ENCODE results near the gene CLDN17. TPM values are rescaled to one million over a fixed set of nuclear protein-coding genes. Genes with fewer than 3 reads are reported as not detected.

CLDN17 gene
- total RNA-seq, 1 experiment from 2014 or later: not detected

DNA sequence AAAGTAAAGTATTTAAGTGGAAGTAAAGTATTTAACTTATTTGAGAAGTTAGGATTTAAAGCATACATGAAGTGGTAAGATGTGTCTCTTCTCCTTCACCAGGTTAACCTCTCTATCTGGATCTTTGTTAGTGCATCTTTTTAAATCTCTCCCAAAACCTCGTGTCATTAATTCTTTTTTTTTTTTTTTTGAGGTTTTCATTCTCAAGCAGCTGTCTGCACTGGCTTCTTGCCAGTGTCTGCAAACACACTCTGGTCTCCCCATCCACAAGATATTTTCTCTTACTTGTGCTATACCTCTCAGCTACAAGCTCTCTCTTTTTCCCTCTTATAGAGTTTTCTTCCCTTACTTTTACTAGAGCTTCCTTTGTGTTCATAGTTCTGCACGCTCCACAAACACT lies 49.0 kb downstream of the CLDN17 start:
- no peaks in the 10 kb centered on the region for H3K9me3 ChIP-seq (ENCODE audit: control insufficient read depth, insufficient read depth, low read depth, low read length)
- H3K4me1 ChIP-seq (ENCODE audit: control insufficient read depth, insufficient read depth, low read length): no peaks in the 10 kb centered on the region
- CTCF ChIA-PET: interaction anchor here (0.6 kb wide), 1 partner anchor 29 kb away, joined by 4 read pairs; no protein-coding TSS in a partner anchor
- BruUV-seq (replicated peaks): no TSS peak
- H3K27ac ChIP-seq (ENCODE audit: low read length): no peak overlapping the region
- H3K4me3 ChIP-seq (ENCODE audit: low read depth in 2 of 2, low read length in 2 of 2): no peak overlapping the region
- no peaks in the 10 kb centered on the region for H3K27me3 ChIP-seq (ENCODE audit: control insufficient read depth, insufficient read depth, low read length)
- H3K36me3 ChIP-seq (ENCODE audit: control insufficient read depth, insufficient read depth, low read length): no peaks in the 10 kb centered on the region
- in situ Hi-C loops (cut with HindIII; ENCODE audit: low pct_unique_long_range_greater_than_20kb, low sequenced_read_pairs) (no loop called here), intact Hi-C loops (cut with micrococcal nuclease; ENCODE audit: unreplicated experiment) (no loop called here)
- ATAC-seq (no peak), DNase-seq (ENCODE audit: low read depth, low spot score) (no peak)
- POLR2A ChIA-PET: no interaction called here
- TF ChIP-seq POLR2AphosphoS5 (IDR thresholded peaks at IDR 0.05; ENCODE audit: low read depth, low read length) (no peak), TCF7L2 (IDR thresholded peaks at IDR 0.05; ENCODE audit: low read depth, low read length) (no peak), SIN3A (IDR thresholded peaks at IDR 0.05; ENCODE audit: borderline replicate concordance, insufficient read depth, low read depth, low read length) (no peak)
- TF ChIP-seq, protein P1, sequence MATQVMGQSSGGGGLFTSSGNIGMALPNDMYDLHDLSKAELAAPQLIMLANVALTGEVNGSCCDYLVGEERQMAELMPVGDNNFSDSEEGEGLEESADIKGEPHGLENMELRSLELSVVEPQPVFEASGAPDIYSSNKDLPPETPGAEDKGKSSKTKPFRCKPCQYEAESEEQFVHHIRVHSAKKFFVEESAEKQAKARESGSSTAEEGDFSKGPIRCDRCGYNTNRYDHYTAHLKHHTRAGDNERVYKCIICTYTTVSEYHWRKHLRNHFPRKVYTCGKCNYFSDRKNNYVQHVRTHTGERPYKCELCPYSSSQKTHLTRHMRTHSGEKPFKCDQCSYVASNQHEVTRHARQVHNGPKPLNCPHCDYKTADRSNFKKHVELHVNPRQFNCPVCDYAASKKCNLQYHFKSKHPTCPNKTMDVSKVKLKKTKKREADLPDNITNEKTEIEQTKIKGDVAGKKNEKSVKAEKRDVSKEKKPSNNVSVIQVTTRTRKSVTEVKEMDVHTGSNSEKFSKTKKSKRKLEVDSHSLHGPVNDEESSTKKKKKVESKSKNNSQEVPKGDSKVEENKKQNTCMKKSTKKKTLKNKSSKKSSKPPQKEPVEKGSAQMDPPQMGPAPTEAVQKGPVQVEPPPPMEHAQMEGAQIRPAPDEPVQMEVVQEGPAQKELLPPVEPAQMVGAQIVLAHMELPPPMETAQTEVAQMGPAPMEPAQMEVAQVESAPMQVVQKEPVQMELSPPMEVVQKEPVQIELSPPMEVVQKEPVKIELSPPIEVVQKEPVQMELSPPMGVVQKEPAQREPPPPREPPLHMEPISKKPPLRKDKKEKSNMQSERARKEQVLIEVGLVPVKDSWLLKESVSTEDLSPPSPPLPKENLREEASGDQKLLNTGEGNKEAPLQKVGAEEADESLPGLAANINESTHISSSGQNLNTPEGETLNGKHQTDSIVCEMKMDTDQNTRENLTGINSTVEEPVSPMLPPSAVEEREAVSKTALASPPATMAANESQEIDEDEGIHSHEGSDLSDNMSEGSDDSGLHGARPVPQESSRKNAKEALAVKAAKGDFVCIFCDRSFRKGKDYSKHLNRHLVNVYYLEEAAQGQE (IDR thresholded peaks at IDR 0.05; ENCODE audit: insufficient read depth in 1 of 2, low read depth in 2 of 2, low read length in 1 of 2): no peak
- TF ChIP-seq, protein P2, sequence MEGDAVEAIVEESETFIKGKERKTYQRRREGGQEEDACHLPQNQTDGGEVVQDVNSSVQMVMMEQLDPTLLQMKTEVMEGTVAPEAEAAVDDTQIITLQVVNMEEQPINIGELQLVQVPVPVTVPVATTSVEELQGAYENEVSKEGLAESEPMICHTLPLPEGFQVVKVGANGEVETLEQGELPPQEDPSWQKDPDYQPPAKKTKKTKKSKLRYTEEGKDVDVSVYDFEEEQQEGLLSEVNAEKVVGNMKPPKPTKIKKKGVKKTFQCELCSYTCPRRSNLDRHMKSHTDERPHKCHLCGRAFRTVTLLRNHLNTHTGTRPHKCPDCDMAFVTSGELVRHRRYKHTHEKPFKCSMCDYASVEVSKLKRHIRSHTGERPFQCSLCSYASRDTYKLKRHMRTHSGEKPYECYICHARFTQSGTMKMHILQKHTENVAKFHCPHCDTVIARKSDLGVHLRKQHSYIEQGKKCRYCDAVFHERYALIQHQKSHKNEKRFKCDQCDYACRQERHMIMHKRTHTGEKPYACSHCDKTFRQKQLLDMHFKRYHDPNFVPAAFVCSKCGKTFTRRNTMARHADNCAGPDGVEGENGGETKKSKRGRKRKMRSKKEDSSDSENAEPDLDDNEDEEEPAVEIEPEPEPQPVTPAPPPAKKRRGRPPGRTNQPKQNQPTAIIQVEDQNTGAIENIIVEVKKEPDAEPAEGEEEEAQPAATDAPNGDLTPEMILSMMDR (IDR thresholded peaks at IDR 0.05): no peak

DNA sequence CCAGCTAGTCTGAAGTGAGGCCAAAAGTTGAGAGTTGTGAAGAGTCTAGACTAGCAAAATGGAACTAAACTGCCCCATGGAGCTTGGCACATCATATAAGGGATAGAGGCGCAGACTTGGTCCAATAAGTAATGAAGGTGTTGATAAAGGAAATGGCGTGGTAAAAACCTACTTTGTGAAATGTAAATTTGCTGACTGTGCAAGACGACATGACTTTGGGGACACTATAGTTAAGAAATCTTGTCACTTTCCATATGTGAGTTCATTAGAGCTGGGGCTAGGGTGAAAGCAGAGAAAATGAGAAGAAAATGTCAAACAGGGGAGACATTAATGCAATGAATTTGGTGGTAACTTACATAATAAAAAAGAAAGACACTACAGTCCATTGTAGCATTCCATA lies 50.1 kb downstream of the CLDN17 start:
- in situ Hi-C loops (cut with HindIII; ENCODE audit: low pct_unique_long_range_greater_than_20kb, low sequenced_read_pairs): no loop called here
- ChIA-PET CTCF (no interaction called here), POLR2A (no interaction called here)

More for the DNA sequence above, 50.1 kb downstream of the CLDN17 start:
- intact Hi-C loops (cut with micrococcal nuclease; ENCODE audit: unreplicated experiment): no loop called here
- TF ChIP-seq, protein P1 (IDR thresholded peaks at IDR 0.05; ENCODE audit: insufficient read depth in 1 of 2, low read depth in 2 of 2, low read length in 1 of 2): no peak
- TF ChIP-seq POLR2AphosphoS5 (IDR thresholded peaks at IDR 0.05; ENCODE audit: low read depth, low read length) (no peak), SIN3A (IDR thresholded peaks at IDR 0.05; ENCODE audit: borderline replicate concordance, insufficient read depth, low read depth, low read length) (no peak), TCF7L2 (IDR thresholded peaks at IDR 0.05; ENCODE audit: low read depth, low read length) (no peak)
- TF ChIP-seq, protein P2 (IDR thresholded peaks at IDR 0.05): no peak
- Histone ChIP-seq H3K4me3 (ENCODE audit: low read depth in 2 of 2, low read length in 2 of 2) (no peak overlapping the region), H3K27me3 (ENCODE audit: control insufficient read depth, insufficient read depth, low read length) (no peaks in the 10 kb centered on the region), H3K4me1 (ENCODE audit: control insufficient read depth, insufficient read depth, low read length) (no peaks in the 10 kb centered on the region), H3K9me3 (ENCODE audit: control insufficient read depth, insufficient read depth, low read depth, low read length) (no peaks in the 10 kb centered on the region), H3K27ac (ENCODE audit: low read length) (no peak overlapping the region), H3K36me3 (ENCODE audit: control insufficient read depth, insufficient read depth, low read length) (no peaks in the 10 kb centered on the region)
- no peak for DNase-seq (ENCODE audit: low read depth, low spot score)
- ATAC-seq: no peak
- no TSS peak for BruUV-seq (replicated peaks)

Measured in Panc1 (cell line).